Parathyroid adenoma (tissue), 2 donors: ENCODE data around the gene ENOX1.

Source experiments
- H2AFZ ChIP-seq: fragments of 300-600 bp; sonication (generic); one replicate; pipeline ENCODE4 v1.7.0; 2017; ENCODE audit warnings: antibody characterized with exemption, mild to moderate bottlenecking
- H3K27ac ChIP-seq: fragments of 300-600 bp; sonication (generic); one replicate; pipeline ENCODE4 v1.7.0; 2017
- H3K27me3 ChIP-seq: fragments of 300-600 bp; sonication (generic); one replicate; pipeline ENCODE4 v1.7.0; 2017; ENCODE audit warnings: low read length; ENCODE audit not compliant: control insufficient read depth, insufficient read depth
- H3K36me3 ChIP-seq: fragments of 300-600 bp; sonication (generic); one replicate; pipeline ENCODE4 v1.7.0; 2017; ENCODE audit warnings: low read length; ENCODE audit not compliant: control insufficient read depth, insufficient read depth
- H3K4me1 ChIP-seq: fragments of 300-600 bp; sonication (generic); one replicate; pipeline ENCODE4 v1.7.0; 2017; ENCODE audit warnings: control low read depth
- H3K4me2 ChIP-seq: fragments of 300-600 bp; sonication (generic); one replicate; pipeline ENCODE4 v1.7.0; 2017; ENCODE audit warnings: low read length
- H3K4me3 ChIP-seq: fragments of 300-600 bp; sonication (generic); one replicate; pipeline ENCODE4 v1.7.0; 2017; ENCODE audit warnings: low read depth, low read length
- H3K79me2 ChIP-seq: fragments of 300-600 bp; sonication (generic); one replicate; pipeline ENCODE4 v1.7.0; 2017; ENCODE audit warnings: control low read depth
- H3K9ac ChIP-seq: fragments of 300-600 bp; sonication (generic); one replicate; pipeline ENCODE4 v1.7.0; 2017; ENCODE audit warnings: mild to moderate bottlenecking
- H3K9me3 ChIP-seq: fragments of 300-600 bp; sonication (generic); one replicate; pipeline ENCODE4 v1.7.0; 2017; ENCODE audit warnings: low read length; ENCODE audit not compliant: control insufficient read depth
- TF ChIP-seq, protein P1 (sequence below): fragments of 300-600 bp; sonication (generic); IDR thresholded peaks from one replicate; pipeline ENCODE4 v1.7.0; 2017; ENCODE audit warnings: antibody characterized with exemption, mild to moderate bottlenecking
- donor health status: primary hyperparathyroidism.

Gene ENOX1

DNA sequence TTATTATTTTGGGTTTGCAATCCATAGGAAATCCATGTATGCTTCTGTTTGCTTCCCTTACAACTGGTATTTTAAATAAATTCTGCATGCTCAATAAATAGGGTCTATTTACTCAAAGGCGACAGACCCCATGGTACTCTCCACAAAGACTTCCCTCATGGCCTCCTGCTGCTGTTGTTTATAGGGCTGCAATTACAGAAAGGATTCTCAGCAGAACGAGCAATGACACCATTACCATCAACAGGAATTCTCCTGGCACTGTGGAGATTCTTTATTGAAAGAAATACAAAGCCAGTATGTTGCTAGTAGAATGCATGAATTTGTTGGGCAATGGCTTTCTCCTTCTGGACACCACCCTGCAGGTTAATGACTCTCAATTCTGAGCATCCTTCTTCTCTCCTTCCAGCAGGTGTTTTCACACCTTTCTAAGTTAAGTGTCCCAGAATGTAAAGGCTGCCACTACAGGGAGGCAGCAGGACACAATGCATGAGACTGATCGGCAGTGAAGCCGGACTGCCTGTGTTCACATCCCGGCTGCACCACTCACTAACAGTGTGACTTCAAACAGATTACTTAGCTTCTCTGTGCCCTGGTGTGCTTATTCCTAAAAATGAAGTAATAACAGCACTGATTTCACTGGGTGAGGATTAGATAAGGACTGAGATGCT is 403.1 kb downstream of the ENOX1 start:
- no peak overlapping the region for H2AFZ ChIP-seq
- no peaks in the 10 kb centered on the region for H3K27me3 ChIP-seq
- H3K27ac ChIP-seq, result no peak overlapping the region
- TF ChIP-seq, protein P1, sequence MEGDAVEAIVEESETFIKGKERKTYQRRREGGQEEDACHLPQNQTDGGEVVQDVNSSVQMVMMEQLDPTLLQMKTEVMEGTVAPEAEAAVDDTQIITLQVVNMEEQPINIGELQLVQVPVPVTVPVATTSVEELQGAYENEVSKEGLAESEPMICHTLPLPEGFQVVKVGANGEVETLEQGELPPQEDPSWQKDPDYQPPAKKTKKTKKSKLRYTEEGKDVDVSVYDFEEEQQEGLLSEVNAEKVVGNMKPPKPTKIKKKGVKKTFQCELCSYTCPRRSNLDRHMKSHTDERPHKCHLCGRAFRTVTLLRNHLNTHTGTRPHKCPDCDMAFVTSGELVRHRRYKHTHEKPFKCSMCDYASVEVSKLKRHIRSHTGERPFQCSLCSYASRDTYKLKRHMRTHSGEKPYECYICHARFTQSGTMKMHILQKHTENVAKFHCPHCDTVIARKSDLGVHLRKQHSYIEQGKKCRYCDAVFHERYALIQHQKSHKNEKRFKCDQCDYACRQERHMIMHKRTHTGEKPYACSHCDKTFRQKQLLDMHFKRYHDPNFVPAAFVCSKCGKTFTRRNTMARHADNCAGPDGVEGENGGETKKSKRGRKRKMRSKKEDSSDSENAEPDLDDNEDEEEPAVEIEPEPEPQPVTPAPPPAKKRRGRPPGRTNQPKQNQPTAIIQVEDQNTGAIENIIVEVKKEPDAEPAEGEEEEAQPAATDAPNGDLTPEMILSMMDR, result no peak
- H3K79me2 ChIP-seq, result no peaks in the 10 kb centered on the region
- H3K36me3 ChIP-seq, result no peaks in the 10 kb centered on the region
- no peak overlapping the region for H3K4me2 ChIP-seq
- no peak overlapping the region for H3K4me3 ChIP-seq
- no peak overlapping the region for H3K9ac ChIP-seq
- no peaks in the 10 kb centered on the region for H3K4me1 ChIP-seq
- H3K9me3 ChIP-seq, result no peaks in the 10 kb centered on the region

DNA sequence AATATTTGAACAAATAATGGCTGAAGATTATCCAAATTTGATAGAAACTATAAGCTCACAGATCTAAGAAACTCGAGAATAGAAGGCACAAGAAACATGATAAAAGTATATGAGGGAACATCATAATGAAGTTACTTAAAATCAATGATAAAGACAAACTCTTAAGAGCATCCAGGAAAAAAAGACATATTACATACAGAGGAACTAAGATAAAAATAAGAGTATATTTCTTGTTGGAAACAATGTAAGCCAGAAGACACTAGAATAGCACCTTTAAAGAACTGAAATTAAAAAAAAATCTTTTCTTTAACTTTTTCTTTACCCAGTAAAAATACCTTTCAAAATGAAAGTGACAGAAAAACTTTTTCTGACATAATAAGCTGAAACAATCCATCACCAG is 407.0 kb downstream of the ENOX1 start:
- H3K27ac ChIP-seq, result no peak overlapping the region
- no peak overlapping the region for H3K9ac ChIP-seq
- no peak overlapping the region for H3K4me3 ChIP-seq
- H3K9me3 ChIP-seq, result no peaks in the 10 kb centered on the region
- no peaks in the 10 kb centered on the region for H3K36me3 ChIP-seq
- H3K27me3 ChIP-seq, result no peaks in the 10 kb centered on the region
- no peaks in the 10 kb centered on the region for H3K4me1 ChIP-seq
- H3K79me2 ChIP-seq, result no peaks in the 10 kb centered on the region
- no peak overlapping the region for H2AFZ ChIP-seq
- TF ChIP-seq, protein P1, result no peak
- no peak overlapping the region for H3K4me2 ChIP-seq

DNA sequence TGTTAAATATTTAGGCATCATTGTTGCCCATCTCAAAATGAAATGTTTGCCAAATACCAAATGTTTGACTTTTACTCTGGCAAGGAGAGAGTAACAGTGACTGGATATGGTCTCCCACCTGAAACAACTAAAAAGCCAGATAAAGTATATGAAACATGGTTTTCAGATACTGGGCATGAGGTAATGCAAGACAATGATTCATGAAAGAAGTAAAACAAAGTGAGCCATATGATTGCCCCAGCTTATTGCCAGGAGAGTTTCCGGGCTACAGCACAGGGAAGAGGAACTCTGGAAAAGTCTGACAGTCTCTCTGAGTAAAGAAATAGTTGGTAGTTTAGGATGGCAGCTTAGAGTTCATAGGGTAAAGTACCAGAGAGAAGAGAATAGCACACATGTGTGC is 408.8 kb downstream of the ENOX1 start:
- Histone ChIP-seq H3K9me3 (no peaks in the 10 kb centered on the region), H3K36me3 (no peaks in the 10 kb centered on the region), H3K9ac (no peak overlapping the region), H3K4me2 (no peak overlapping the region), H2AFZ (no peak overlapping the region), H3K27ac (no peak overlapping the region), H3K4me3 (no peak overlapping the region), H3K4me1 (no peaks in the 10 kb centered on the region), H3K79me2 (no peaks in the 10 kb centered on the region), H3K27me3 (no peaks in the 10 kb centered on the region)
- TF ChIP-seq, protein P1, result no peak

GRCh38 chr13:43377149-43377548 is 409.6 kb downstream of the ENOX1 start:
- H3K36me3 ChIP-seq, result no peaks in the 10 kb centered on the region
- no peaks in the 10 kb centered on the region for H3K27me3 ChIP-seq
- H3K4me3 ChIP-seq, result no peak overlapping the region
- no peak overlapping the region for H3K9ac ChIP-seq
- H3K4me1 ChIP-seq, result no peaks in the 10 kb centered on the region
- TF ChIP-seq, protein P1, result no peak
- H3K27ac ChIP-seq, result no peak overlapping the region
- H3K4me2 ChIP-seq, result no peak overlapping the region
- no peaks in the 10 kb centered on the region for H3K79me2 ChIP-seq
- H2AFZ ChIP-seq, result no peak overlapping the region
- no peaks in the 10 kb centered on the region for H3K9me3 ChIP-seq

DNA sequence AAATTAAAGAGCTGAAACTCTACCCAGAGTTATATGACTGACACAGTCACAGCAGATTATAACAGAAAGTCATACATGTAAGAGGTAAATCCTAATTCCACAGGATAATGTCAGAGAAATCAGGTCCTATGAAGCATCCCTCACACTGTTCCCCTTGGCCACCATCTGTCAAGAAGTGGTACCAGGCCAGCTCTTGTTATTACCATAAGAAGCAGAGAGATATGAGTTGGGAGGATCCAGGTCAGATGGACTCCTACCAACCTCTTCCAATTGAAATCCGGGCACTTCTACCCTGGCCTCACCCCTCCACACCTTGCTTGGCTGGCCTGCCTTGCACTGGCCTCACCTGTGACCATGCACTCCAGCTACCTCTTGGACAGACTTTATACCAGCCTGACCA is 410.2 kb downstream of the ENOX1 start:
- Histone ChIP-seq H2AFZ (no peak overlapping the region), H3K36me3 (no peaks in the 10 kb centered on the region), H3K9ac (no peak overlapping the region), H3K27me3 (no peaks in the 10 kb centered on the region), H3K4me1 (no peaks in the 10 kb centered on the region), H3K4me2 (no peak overlapping the region), H3K9me3 (no peaks in the 10 kb centered on the region), H3K4me3 (no peak overlapping the region), H3K79me2 (no peaks in the 10 kb centered on the region), H3K27ac (no peak overlapping the region)
- TF ChIP-seq, protein P1, result no peak
